GM15510 (cell line): Measurements from ENCODE around the gene STRN.

ENCODE experiments used
- POLR2A ChIP-seq: IDR thresholded peaks from 3 replicates; pipeline ENCODE4 v1.6.1; 2011; ENCODE audit warnings: borderline replicate concordance; ENCODE audit not compliant: insufficient read length; ENCODE audit errors: extremely low read depth

The STRN gene

GRCh38 chr2:36911012-36911411 is 55.3 kb downstream of the STRN start:
- TF ChIP-seq POLR2A, result no peak

- TF ChIP-seq POLR2A, result no peak
Measured at GRCh38 chr2:36906277-36906676, 60.1 kb downstream of the STRN start.

- no peak for TF ChIP-seq POLR2A
Measured at GRCh38 chr2:36904636-36905035, 61.7 kb downstream of the STRN start.

GRCh38 chr2:36902385-36903120 is 63.8 kb downstream of the STRN start:
- no peak for TF ChIP-seq POLR2A

- no peak for TF ChIP-seq POLR2A
Measured at GRCh38 chr2:36892805-36893204, 73.5 kb downstream of the STRN start.

GRCh38 chr2:36889795-36890194 is 76.5 kb downstream of the STRN start:
- TF ChIP-seq POLR2A, result no peak

GRCh38 chr2:36886664-36887063 is 79.7 kb downstream of the STRN start:
- TF ChIP-seq POLR2A, result no peak

- TF ChIP-seq POLR2A, result no peak
Measured at GRCh38 chr2:36885605-36886004, 80.7 kb downstream of the STRN start.

GRCh38 chr2:36882532-36882931 is 83.8 kb downstream of the STRN start:
- TF ChIP-seq POLR2A, result no peak

GRCh38 chr2:36881816-36882215 is 84.5 kb downstream of the STRN start:
- TF ChIP-seq POLR2A, result no peak

- TF ChIP-seq POLR2A, result no peak
Measured at GRCh38 chr2:36878429-36878828, 87.9 kb downstream of the STRN start.

GRCh38 chr2:36871068-36871707 is 95.1 kb downstream of the STRN start:
- no peak for TF ChIP-seq POLR2A

GRCh38 chr2:36869606-36870005 is 96.7 kb downstream of the STRN start:
- TF ChIP-seq POLR2A, result no peak

- TF ChIP-seq POLR2A, result no peak
Measured at GRCh38 chr2:36861896-36862295, 104.4 kb downstream of the STRN start.

- no peak for TF ChIP-seq POLR2A
Measured at GRCh38 chr2:36859366-36859792, 107.0 kb downstream of the STRN start.

- TF ChIP-seq POLR2A, result no peak
Measured at GRCh38 chr2:36858551-36859365, 107.6 kb downstream of the STRN start.

- no peak for TF ChIP-seq POLR2A
Measured at GRCh38 chr2:36857713-36858112, 108.6 kb downstream of the STRN start.

GRCh38 chr2:36855429-36855828 is 110.9 kb downstream of the STRN start:
- TF ChIP-seq POLR2A, result no peak
